Measurements from ENCODE around the gene TOPORS.

TOPORS gene

GRCh38 chr9:32503008-32503407 lies 49.4 kb downstream of the TOPORS start:
- Histone ChIP-seq H3K27me3 (ENCODE audit: control insufficient read depth, low read length) (0 out of 2 replicates have a peak, but pooled peaks cover 2% of the 10 kb centered on the region), H3K36me3 (ENCODE audit: control insufficient read depth, low read length) (no peaks in the 10 kb centered on the region)
- TF ChIP-seq CTCF (IDR thresholded peaks at IDR 0.05; ENCODE audit: low read depth, low read length, poor library complexity, severe bottlenecking) (no peak), EZH2phosphoT487 (IDR thresholded peaks at IDR 0.05; ENCODE audit: borderline replicate concordance, low read length) (no peak)

GRCh38 chr9:32502464-32502863 lies 49.9 kb downstream of the TOPORS start:
- Histone ChIP-seq H3K27ac (ENCODE audit: low read depth, low read length) (no peak overlapping the region), H3K36me3 (ENCODE audit: control insufficient read depth, low read length) (no peaks in the 10 kb centered on the region), H3K27me3 (ENCODE audit: control insufficient read depth, low read length) (0 out of 2 replicates have a peak, but pooled peaks cover 2% of the 10 kb centered on the region), H3K9me3 (ENCODE audit: control insufficient read depth, insufficient read depth, low read length) (no peaks in the 10 kb centered on the region), H3K9me2 (replicated peaks; ENCODE audit: control insufficient read depth, low read length) (no peaks in the 10 kb centered on the region), H3K4me1 (ENCODE audit: control insufficient read depth, low read length) (no peaks in the 10 kb centered on the region), H4K20me1 (ENCODE audit: control insufficient read depth, insufficient read depth, low read depth, low read length) (no peaks in the 10 kb centered on the region), H3F3A (ENCODE audit: control insufficient read depth, insufficient read depth) (no peaks in the 10 kb centered on the region), H3K4me2 (ENCODE audit: low read length) (no peak overlapping the region), H3K79me2 (ENCODE audit: control insufficient read depth, low read length) (no peaks in the 10 kb centered on the region), H3K4me3 (ENCODE audit: low read length) (no peak overlapping the region)
- TF ChIP-seq CTCF (IDR thresholded peaks at IDR 0.05; ENCODE audit: low read depth, low read length, poor library complexity, severe bottlenecking) (no peak), EZH2phosphoT487 (IDR thresholded peaks at IDR 0.05; ENCODE audit: borderline replicate concordance, low read length) (no peak)

More at GRCh38 chr9:32503008-32503407, 49.4 kb downstream of the TOPORS start:
- Histone ChIP-seq H3K4me1 (ENCODE audit: control insufficient read depth, low read length) (no peaks in the 10 kb centered on the region), H3K79me2 (ENCODE audit: control insufficient read depth, low read length) (no peaks in the 10 kb centered on the region), H3K27ac (ENCODE audit: low read depth, low read length) (no peak overlapping the region), H3K9me2 (replicated peaks; ENCODE audit: control insufficient read depth, low read length) (no peaks in the 10 kb centered on the region), H3K4me2 (ENCODE audit: low read length) (no peak overlapping the region), H3K4me3 (ENCODE audit: low read length) (no peak overlapping the region), H3K9me3 (ENCODE audit: control insufficient read depth, insufficient read depth, low read length) (no peaks in the 10 kb centered on the region), H3F3A (ENCODE audit: control insufficient read depth, insufficient read depth) (no peaks in the 10 kb centered on the region), H4K20me1 (ENCODE audit: control insufficient read depth, insufficient read depth, low read depth, low read length) (no peaks in the 10 kb centered on the region)

- no peaks in the 10 kb centered on the region for H3K36me3 ChIP-seq (ENCODE audit: control insufficient read depth, low read length)
- H3K27me3 ChIP-seq (ENCODE audit: control insufficient read depth, low read length), result 0 out of 2 replicates have a peak, but pooled peaks cover 2% of the 10 kb centered on the region
- TF ChIP-seq EZH2phosphoT487 (IDR thresholded peaks at IDR 0.05; ENCODE audit: borderline replicate concordance, low read length), result no peak
- H3K9me3 ChIP-seq (ENCODE audit: control insufficient read depth, insufficient read depth, low read length), result no peaks in the 10 kb centered on the region
- H3K4me2 ChIP-seq (ENCODE audit: low read length), result no peak overlapping the region
- no peaks in the 10 kb centered on the region for H3F3A ChIP-seq (ENCODE audit: control insufficient read depth, insufficient read depth)
- no peak overlapping the region for H3K27ac ChIP-seq (ENCODE audit: low read depth, low read length)
- no peaks in the 10 kb centered on the region for H3K4me1 ChIP-seq (ENCODE audit: control insufficient read depth, low read length)
- H3K9me2 ChIP-seq (replicated peaks; ENCODE audit: control insufficient read depth, low read length), result no peaks in the 10 kb centered on the region
- H3K4me3 ChIP-seq (ENCODE audit: low read length), result no peak overlapping the region
- no peaks in the 10 kb centered on the region for H4K20me1 ChIP-seq (ENCODE audit: control insufficient read depth, insufficient read depth, low read depth, low read length)
- H3K79me2 ChIP-seq (ENCODE audit: control insufficient read depth, low read length), result no peaks in the 10 kb centered on the region
Measured at GRCh38 chr9:32501868-32502267, 50.5 kb downstream of the TOPORS start.

GRCh38 chr9:32500768-32501167 lies 51.6 kb downstream of the TOPORS start:
- Histone ChIP-seq H3K4me2 (ENCODE audit: low read length) (no peak overlapping the region), H3K79me2 (ENCODE audit: control insufficient read depth, low read length) (no peaks in the 10 kb centered on the region), H3K27ac (ENCODE audit: low read depth, low read length) (no peak overlapping the region), H3K36me3 (ENCODE audit: control insufficient read depth, low read length) (no peaks in the 10 kb centered on the region), H3K4me3 (ENCODE audit: low read length) (no peak overlapping the region), H3K9me3 (ENCODE audit: control insufficient read depth, insufficient read depth, low read length) (no peaks in the 10 kb centered on the region), H3K9me2 (replicated peaks; ENCODE audit: control insufficient read depth, low read length) (no peaks in the 10 kb centered on the region), H3K4me1 (ENCODE audit: control insufficient read depth, low read length) (no peaks in the 10 kb centered on the region), H4K20me1 (ENCODE audit: control insufficient read depth, insufficient read depth, low read depth, low read length) (no peaks in the 10 kb centered on the region), H3F3A (ENCODE audit: control insufficient read depth, insufficient read depth) (no peaks in the 10 kb centered on the region), H3K27me3 (ENCODE audit: control insufficient read depth, low read length) (no peaks in the 10 kb centered on the region)
- TF ChIP-seq CTCF (IDR thresholded peaks at IDR 0.05; ENCODE audit: low read depth, low read length, poor library complexity, severe bottlenecking) (no peak), EZH2phosphoT487 (IDR thresholded peaks at IDR 0.05; ENCODE audit: borderline replicate concordance, low read length) (no peak)
